Gastroesophageal sphincter (tissue), 3 donors: ENCODE measurements around the gene KCNQ1OT1.

Experiments used
- CTCF ChIP-seq, 4 experiments: fragments of 200-600 bp in 2 of 4; fragments of 450-650 bp in 2 of 4; sonication (generic) in 1 of 4; IDR thresholded peaks; one replicate each; pipeline ENCODE4 v1.5.1; 2017 to 2019; ENCODE audit warnings: antibody characterized with exemption in 4 of 4, mild to moderate bottlenecking in 2 of 4, moderate library complexity in 2 of 4
- POLR2A ChIP-seq, 2 donors: fragments of 450-650 bp; IDR thresholded peaks; one replicate each; pipeline ENCODE4 v1.6.1; 2017; ENCODE audit warnings: antibody characterized with exemption in 2 of 2, mild to moderate bottlenecking in 2 of 2, moderate library complexity in 1 of 2

GRCh38 chr11:2694495-2694894 lies 5.3 kb downstream of the KCNQ1OT1 start:
- TF ChIP-seq POLR2A (IDR thresholded peaks at IDR 0.05) (no peak), CTCF (IDR thresholded peaks at IDR 0.05) (no peak)
